H9 (cell line): Measurements from ENCODE around the gene EIF4E2. TPM values are rescaled to one million over a fixed set of nuclear protein-coding genes. Genes with fewer than 3 reads are reported as not detected.

ENCODE experiments used
- DNase-seq: peaks from one replicate; pipeline ENCODE4 v3.0.0-alpha.2; 2017
- H2AFZ ChIP-seq: one replicate; pipeline ENCODE4 v1.6.1; 2013; ENCODE audit warnings: mild to moderate bottlenecking, low read length, control low read depth, moderate library complexity
- H2AK5ac ChIP-seq: 2 replicates; pipeline ENCODE4 v1.6.1; 2013; ENCODE audit warnings: low read length, control low read depth, mixed read lengths; ENCODE audit not compliant: insufficient read length
- H2BK120ac ChIP-seq: one replicate; pipeline ENCODE4 v1.6.1; 2013; ENCODE audit warnings: low read depth, mild to moderate bottlenecking, low read length, control low read depth, inconsistent platforms; ENCODE audit not compliant: poor library complexity, severe bottlenecking
- H2BK12ac ChIP-seq: 2 replicates; pipeline ENCODE4 v1.6.1; 2013; ENCODE audit warnings: low read length, control low read depth, mixed read lengths, low read depth; ENCODE audit not compliant: insufficient read length
- H2BK15ac ChIP-seq: 2 replicates; pipeline ENCODE4 v1.6.1; 2013; ENCODE audit warnings: low read depth, low read length, control low read depth
- H2BK20ac ChIP-seq: one replicate; pipeline ENCODE4 v1.6.1; 2013; ENCODE audit warnings: low read depth, mild to moderate bottlenecking, low read length, control low read depth, inconsistent platforms; ENCODE audit not compliant: poor library complexity, severe bottlenecking
- H2BK5ac ChIP-seq: 2 replicates; pipeline ENCODE4 v1.6.1; 2013; ENCODE audit warnings: low read length, control low read depth, mixed read lengths; ENCODE audit not compliant: insufficient read length
- H3K14ac ChIP-seq: 2 replicates; pipeline ENCODE4 v1.6.1; 2013; ENCODE audit warnings: low read length, control low read depth; ENCODE audit not compliant: insufficient read depth
- H3K18ac ChIP-seq: 2 replicates; pipeline ENCODE4 v1.6.1; 2013; ENCODE audit warnings: low read depth, mild to moderate bottlenecking, mixed read lengths, low read length, control low read depth; ENCODE audit not compliant: insufficient read length
- H3K23ac ChIP-seq: 2 replicates; pipeline ENCODE4 v1.6.1; 2013; ENCODE audit warnings: low read length, control low read depth, mixed read lengths, low read depth; ENCODE audit not compliant: insufficient read length
- H3K23me2 ChIP-seq: 2 replicates; pipeline ENCODE4 v1.6.1; 2013; ENCODE audit warnings: low read depth, mild to moderate bottlenecking, mixed read lengths, low read length, control low read depth; ENCODE audit not compliant: insufficient read length, poor library complexity, severe bottlenecking
- H3K27ac ChIP-seq: 2 replicates; pipeline ENCODE4 v1.5.1; 2013; ENCODE audit warnings: low read length, control low read depth, mixed read lengths, low read depth; ENCODE audit not compliant: insufficient read length
- H3K27me3 ChIP-seq: 2 replicates; pipeline ENCODE4 v1.6.1; 2013; ENCODE audit warnings: low read length, control low read depth, inconsistent platforms; ENCODE audit not compliant: insufficient read depth
- H3K4ac ChIP-seq: 2 replicates; pipeline ENCODE4 v1.6.1; 2013; ENCODE audit warnings: low read depth, mild to moderate bottlenecking, control low read depth, inconsistent platforms, low read length, moderate library complexity
- H3K4me1 ChIP-seq: 2 replicates; pipeline ENCODE4 v1.6.1; 2013; ENCODE audit warnings: low read length, control low read depth, inconsistent platforms; ENCODE audit not compliant: insufficient read depth
- H3K4me2 ChIP-seq: 2 replicates; pipeline ENCODE4 v1.6.1; 2013; ENCODE audit warnings: low read length, control low read depth, mixed read lengths; ENCODE audit not compliant: insufficient read length, insufficient read depth
- H3K56ac ChIP-seq: 2 replicates; pipeline ENCODE4 v1.6.1; 2013; ENCODE audit warnings: low read depth, mild to moderate bottlenecking, mixed read lengths, low read length, control low read depth; ENCODE audit not compliant: insufficient read length
- H3K79me1 ChIP-seq: 2 replicates; pipeline ENCODE4 v1.6.1; 2013; ENCODE audit warnings: low read depth, mild to moderate bottlenecking, moderate library complexity, low read length, control low read depth, inconsistent platforms; ENCODE audit not compliant: insufficient read depth, poor library complexity, severe bottlenecking
- H3K79me2 ChIP-seq: 2 replicates; pipeline ENCODE4 v1.6.1; 2013; ENCODE audit warnings: low read length, control low read depth, inconsistent platforms; ENCODE audit not compliant: insufficient read depth
- H3K9ac ChIP-seq: 2 replicates; pipeline ENCODE4 v1.6.1; 2013; ENCODE audit warnings: low read length, control low read depth, mixed read lengths; ENCODE audit not compliant: insufficient read length; ENCODE audit errors: extremely low read depth
- H3K9me3 ChIP-seq: one replicate; pipeline ENCODE4 v1.6.1; 2013; ENCODE audit warnings: low read depth, low read length, inconsistent platforms; ENCODE audit not compliant: control insufficient read depth
- H3T11ph ChIP-seq: one replicate; pipeline ENCODE4 v1.6.1; 2013; ENCODE audit warnings: mild to moderate bottlenecking, low read length, control low read depth, inconsistent platforms
- H4K20me1 ChIP-seq: one replicate; pipeline ENCODE4 v1.6.1; 2013; ENCODE audit not compliant: control insufficient read depth, insufficient read length, insufficient read depth
- H4K5ac ChIP-seq: 2 replicates; pipeline ENCODE4 v1.6.1; 2013; ENCODE audit warnings: low read depth, mild to moderate bottlenecking, mixed read lengths, low read length, control low read depth; ENCODE audit not compliant: insufficient read length
- H4K8ac ChIP-seq: replicated peaks from 2 replicates; pipeline ENCODE4 v1.6.1; 2013; ENCODE audit warnings: low read length, control low read depth, mixed read lengths, low read depth; ENCODE audit not compliant: insufficient read length
- H4K91ac ChIP-seq: 2 replicates; pipeline ENCODE4 v1.6.1; 2013; ENCODE audit warnings: low read depth, mild to moderate bottlenecking, moderate library complexity, mixed read lengths, low read length, control low read depth; ENCODE audit not compliant: insufficient read length
- H3K27ac Mint-ChIP-seq, 3 experiments: 2 replicates in 2 of 3; 3 replicates in 1 of 3; pipeline ENCODE4 v1.8.0; 2020 to 2021; ENCODE audit warnings: mixed read lengths in 3 of 3, mild to moderate bottlenecking in 1 of 3, moderate library complexity in 1 of 3
- H3K27me3 Mint-ChIP-seq: 2 replicates; pipeline ENCODE4 v1.8.0; 2021; ENCODE audit warnings: low read depth, mild to moderate bottlenecking, moderate library complexity, mixed read lengths
- H3K36me3 Mint-ChIP-seq, 3 experiments: 2 replicates in 2 of 3; 3 replicates in 1 of 3; pipeline ENCODE4 v1.8.0; 2020 to 2021; ENCODE audit warnings: low read depth in 3 of 3, mixed read lengths in 3 of 3; ENCODE audit not compliant: insufficient read depth in 1 of 3
- H3K4me1 Mint-ChIP-seq, 2 experiments: 2 replicates each; pipeline ENCODE4 v1.8.0; 2020; ENCODE audit warnings: mixed read lengths in 2 of 2
- H3K4me3 Mint-ChIP-seq, 2 experiments: 2 replicates in 1 of 2; 3 replicates in 1 of 2; pipeline ENCODE4 v1.8.0; 2020 to 2021; ENCODE audit warnings: mild to moderate bottlenecking in 2 of 2, mixed read lengths in 2 of 2, moderate library complexity in 1 of 2
- H3K9me3 Mint-ChIP-seq, 2 experiments: 2 replicates in 1 of 2; 3 replicates in 1 of 2; pipeline ENCODE4 v1.8.0; 2020; ENCODE audit warnings: mild to moderate bottlenecking in 2 of 2, mixed read lengths in 2 of 2, moderate library complexity in 1 of 2
- WGBS: extraction: QIAGEN DNeasy Blood & Tissue Kit; methylation state at CpG from one replicate; pipeline ENCODE4 v1.1.7; 2013; ENCODE audit warnings: missing lambda C conversion rate, low lambda C conversion rate, mixed read lengths; ENCODE audit not compliant: insufficient read length; ENCODE audit errors: extremely low coverage; 5-methylcytosine and 5-hydroxymethylcytosine counted together
- total RNA-seq: library from RNA; stranded (reverse); gene quantifications from 2 replicates; pipeline ENCODE4 v1.2.1, GENCODE V29; 2021
- TF ChIP-seq, protein P1 (sequence below): fragments of 200-600 bp; sonication (generic); conservative IDR thresholded peaks from 3 replicates; pipeline ENCODE4 v1.8.0; 2021; ENCODE audit warnings: antibody characterized with exemption, mild to moderate bottlenecking

EIF4E2 gene
- total RNA-seq, 1 experiment from 2014 or later = 109 TPM

DNA sequence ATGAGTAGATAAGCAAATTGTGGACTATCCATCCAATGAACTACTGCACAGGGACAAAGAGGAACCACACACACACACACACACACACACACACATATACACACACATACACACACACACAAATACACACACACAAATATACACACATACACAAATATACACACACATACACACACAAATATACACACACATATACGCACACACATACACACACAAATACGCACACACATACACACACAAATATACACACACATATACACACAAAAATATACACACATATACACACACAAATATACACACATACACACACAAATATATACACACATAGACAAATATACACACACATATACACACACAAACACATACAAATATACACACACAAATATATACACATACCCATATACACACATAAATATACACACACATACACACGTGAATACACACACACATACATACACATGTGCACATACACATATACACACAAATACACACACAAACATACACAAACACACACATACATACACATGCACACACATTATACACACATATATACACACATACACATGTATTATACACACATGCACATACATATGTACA, 63.1 kb downstream of the EIF4E2 start:
- Histone ChIP-seq H3K4me2 (no peak overlapping the region), H3K9ac (no peak overlapping the region), H2BK12ac (no peak overlapping the region), H3T11ph (no peak overlapping the region), H3K4me1 (no peaks in the 10 kb centered on the region), H2BK120ac (no peak overlapping the region), H3K23me2 (no peaks in the 10 kb centered on the region), H3K4ac (no peak overlapping the region), H2BK5ac (no peak overlapping the region), H4K91ac (no peak overlapping the region), H3K27me3 (no peaks in the 10 kb centered on the region), H3K23ac (no peak overlapping the region), H3K27ac (no peak overlapping the region), H2BK15ac (no peak overlapping the region), H4K20me1 (no peaks in the 10 kb centered on the region), H3K56ac (no peak overlapping the region), H3K79me2 (no peaks in the 10 kb centered on the region), H3K18ac (no peak overlapping the region), H3K79me1 (no peaks in the 10 kb centered on the region), H4K8ac (no peak overlapping the region), H3K9me3 (no peaks in the 10 kb centered on the region), H2AFZ (no peak overlapping the region), H2BK20ac (no peak overlapping the region), H4K5ac (no peak overlapping the region), H3K14ac (no peak overlapping the region), H2AK5ac (no peak overlapping the region)
- H3K36me3 Mint-ChIP-seq = no peaks in the 10 kb centered on the region
- DNase-seq = no peak
- no peaks in the 10 kb centered on the region; a peak in 2 of 4 replicates for H3K4me1 Mint-ChIP-seq
- WGBS = 73% methylated on average over 3 of the region's 3 CpGs
- no peak overlapping the region for H3K27ac Mint-ChIP-seq
- TF ChIP-seq, protein P1, sequence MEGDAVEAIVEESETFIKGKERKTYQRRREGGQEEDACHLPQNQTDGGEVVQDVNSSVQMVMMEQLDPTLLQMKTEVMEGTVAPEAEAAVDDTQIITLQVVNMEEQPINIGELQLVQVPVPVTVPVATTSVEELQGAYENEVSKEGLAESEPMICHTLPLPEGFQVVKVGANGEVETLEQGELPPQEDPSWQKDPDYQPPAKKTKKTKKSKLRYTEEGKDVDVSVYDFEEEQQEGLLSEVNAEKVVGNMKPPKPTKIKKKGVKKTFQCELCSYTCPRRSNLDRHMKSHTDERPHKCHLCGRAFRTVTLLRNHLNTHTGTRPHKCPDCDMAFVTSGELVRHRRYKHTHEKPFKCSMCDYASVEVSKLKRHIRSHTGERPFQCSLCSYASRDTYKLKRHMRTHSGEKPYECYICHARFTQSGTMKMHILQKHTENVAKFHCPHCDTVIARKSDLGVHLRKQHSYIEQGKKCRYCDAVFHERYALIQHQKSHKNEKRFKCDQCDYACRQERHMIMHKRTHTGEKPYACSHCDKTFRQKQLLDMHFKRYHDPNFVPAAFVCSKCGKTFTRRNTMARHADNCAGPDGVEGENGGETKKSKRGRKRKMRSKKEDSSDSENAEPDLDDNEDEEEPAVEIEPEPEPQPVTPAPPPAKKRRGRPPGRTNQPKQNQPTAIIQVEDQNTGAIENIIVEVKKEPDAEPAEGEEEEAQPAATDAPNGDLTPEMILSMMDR = no peak
- peaks cover 0 to 5% of the 10 kb centered on the region in 2 experiments; a peak in 3 of 5 replicates for H3K9me3 Mint-ChIP-seq
- H3K27me3 Mint-ChIP-seq = no peaks in the 10 kb centered on the region
- no peak overlapping the region; a peak in 1 of 5 replicates for H3K4me3 Mint-ChIP-seq
